NCI-H2081 treated with DMSO at 0.1 percent for 48 hours (cell line): ENCODE data around the gene IDH3A.

ENCODE experiments used
- DNase-seq: peaks from one replicate; lab custom pipeline; 2025; lab: John Stamatoyannopoulos, UW

The IDH3A gene

DNA sequence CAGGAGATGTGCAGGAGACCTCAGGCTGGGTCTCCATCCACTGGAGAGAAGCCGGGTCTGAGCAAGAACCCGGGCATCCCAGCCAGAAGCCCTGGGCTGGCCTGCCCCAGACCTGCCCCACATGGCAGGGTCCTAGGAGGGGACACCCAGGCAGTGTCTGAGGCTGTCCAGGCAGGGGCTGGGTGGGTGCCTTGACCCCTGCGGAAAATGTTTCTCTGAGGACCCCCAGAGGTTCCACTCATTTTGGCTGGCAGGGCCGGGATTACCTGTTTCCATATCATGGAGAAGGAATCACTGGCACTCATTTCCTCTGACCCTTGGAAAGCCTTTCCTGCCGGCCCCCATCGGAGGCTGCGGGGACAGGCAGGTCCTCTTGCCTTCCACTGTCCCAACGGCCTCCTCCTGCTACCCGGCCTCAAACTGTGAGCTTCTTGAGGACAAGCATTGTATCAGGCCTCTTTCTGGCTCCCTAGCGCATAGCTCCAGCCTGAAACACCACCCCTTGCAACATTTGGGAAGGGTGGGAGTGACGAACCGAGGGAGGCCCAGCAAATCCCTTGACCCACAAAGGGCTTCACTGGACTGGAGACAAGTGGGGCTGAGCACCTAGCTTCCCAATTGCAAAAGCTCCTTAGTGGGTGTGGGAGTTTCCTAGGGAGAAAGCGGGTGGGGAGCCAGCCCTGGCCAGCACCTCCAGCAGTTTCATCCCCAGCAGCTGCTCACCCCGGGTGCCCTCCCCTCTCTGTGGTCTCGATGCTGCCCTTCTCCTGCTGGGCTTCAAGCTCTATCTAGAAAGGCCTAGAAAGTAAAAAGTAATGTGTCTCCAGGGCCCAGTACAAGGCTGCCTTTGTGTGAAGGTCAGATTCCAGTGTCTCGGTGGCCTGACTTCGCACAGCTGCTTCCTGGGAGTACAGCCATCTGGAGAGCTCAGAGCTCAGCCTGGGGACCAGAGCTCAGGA, 55.5 kb downstream of the IDH3A start:
- no peak for DNase-seq

DNA sequence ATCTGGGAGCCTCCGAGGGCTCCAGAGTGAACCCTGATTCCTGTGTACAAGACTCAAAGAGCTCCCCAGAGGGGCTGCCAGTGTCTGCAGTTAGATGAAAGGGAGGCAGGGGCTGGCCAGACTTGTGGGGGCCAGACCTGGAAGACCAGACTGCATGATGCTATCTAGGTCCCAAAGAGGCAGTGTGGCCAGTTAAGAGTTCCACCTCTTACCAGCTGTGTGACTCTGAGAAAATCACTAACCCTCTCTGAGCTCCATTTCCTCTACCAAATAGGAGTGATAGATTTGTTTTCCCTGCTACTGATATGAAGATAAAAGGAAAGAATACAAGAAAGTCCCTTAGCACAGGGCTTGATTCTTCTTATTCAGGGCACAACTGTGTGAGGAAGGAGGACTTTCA, 56.2 kb downstream of the IDH3A start:
- DNase-seq: no peak

DNA sequence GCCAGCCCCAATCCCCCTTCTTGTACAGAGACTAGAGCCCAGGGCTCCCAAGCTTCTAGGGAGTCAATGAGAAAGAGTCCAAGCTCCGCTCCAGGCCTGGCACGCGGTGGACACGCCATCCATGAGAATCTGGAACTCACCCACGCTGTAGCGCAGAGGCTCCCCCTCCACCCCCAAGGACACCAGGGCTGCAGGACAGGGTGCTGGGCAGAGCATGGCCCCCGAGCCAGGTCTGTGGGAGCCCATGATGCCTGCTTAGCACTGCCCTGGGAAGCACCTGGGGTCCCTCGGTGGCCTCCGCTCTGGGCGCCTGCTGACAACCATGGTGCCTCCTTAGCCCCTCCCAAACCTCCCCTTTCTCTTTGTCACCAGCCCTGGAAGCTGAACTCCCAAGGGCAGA, 56.7 kb downstream of the IDH3A start:
- no peak for DNase-seq

DNA sequence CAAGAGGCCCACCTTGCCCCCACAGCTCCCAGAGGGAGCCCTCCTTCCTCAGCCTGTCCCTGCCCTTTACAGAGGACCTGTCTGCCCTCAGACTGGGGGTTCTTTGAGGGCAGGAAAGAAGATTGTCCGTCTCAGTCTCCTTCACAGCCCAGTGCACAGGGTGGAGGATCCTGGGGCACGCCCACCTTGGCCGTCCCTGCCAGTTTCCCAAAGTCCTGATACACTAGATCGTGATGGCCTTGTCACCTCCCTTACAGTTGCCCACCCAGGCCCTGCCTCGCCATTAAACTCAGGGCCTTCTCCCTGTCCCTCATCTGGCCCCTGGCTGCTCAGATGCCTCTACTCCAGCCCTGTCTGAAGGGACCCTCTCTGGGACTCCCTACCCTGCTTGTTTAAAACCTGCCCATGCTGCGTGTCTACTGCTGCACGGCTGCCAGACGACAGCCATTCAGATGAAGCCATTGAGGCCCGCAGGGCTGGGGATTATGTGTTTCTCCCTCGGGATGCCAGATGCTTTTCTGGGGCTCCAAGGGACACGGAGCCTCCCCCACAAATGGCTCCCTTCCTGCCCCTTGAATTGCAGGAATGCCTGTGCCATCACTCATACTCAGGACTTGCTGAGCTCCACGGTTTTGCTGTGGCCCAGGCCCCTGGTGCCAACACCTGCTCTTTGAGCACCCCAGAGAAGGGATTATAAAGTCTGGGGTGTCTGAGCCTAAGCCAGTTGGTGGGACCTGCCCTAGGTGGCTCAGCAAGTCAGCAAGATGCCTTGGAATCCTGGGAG, 57.4 kb downstream of the IDH3A start:
- no peak for DNase-seq

DNA sequence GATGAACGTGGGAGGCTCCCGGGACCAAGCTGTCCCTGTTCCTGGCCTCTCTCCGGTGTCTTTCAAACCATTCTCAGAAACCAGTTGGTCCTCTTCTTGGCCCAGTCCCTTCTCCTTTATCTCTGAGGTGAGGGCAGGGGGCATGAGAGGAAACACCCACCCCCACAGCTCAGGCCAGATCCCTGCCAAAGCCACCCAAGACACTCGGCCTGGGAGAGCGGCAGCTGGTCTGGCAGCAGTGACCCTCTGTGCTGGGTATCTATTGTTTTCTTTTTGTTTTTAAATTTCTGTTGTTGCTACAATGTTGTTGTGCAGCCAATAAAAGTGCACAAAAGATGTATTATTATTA, 57.9 kb downstream of the IDH3A start:
- no peak for DNase-seq

DNA sequence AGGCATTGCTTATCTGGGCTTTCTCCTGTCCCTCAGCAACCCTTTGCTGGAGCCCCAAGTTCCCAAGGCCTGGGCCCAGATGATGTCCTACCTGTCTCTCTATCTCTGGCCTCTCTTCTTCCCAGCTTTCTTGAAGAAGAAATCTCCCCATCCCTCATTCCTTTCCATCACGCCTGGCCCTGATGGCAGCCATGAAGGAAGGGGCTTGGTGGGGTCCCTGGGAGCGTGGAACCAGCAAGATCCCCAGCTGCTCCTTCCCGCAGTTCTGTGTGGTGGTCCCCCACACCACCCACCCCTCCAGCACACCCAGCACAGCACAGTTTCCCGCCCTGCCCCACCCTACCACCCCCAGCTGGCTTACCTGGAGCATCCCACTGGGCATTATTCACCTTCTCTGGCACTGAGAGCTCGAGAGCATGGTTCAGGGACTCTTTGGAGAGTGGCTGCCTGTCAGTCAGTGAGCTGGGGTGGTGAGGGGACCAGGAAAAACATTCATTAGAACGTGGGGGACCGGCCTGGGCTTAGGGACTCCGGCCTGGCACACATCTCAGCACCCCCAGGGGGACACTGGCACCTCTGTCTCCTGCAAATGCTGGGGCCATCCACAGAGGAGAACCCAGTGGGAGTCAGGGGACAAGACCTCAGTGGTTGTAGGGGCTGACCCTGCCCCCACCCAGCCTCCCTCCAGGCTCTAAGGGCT, 58.6 kb downstream of the IDH3A start:
- DNase-seq: no peak

DNA sequence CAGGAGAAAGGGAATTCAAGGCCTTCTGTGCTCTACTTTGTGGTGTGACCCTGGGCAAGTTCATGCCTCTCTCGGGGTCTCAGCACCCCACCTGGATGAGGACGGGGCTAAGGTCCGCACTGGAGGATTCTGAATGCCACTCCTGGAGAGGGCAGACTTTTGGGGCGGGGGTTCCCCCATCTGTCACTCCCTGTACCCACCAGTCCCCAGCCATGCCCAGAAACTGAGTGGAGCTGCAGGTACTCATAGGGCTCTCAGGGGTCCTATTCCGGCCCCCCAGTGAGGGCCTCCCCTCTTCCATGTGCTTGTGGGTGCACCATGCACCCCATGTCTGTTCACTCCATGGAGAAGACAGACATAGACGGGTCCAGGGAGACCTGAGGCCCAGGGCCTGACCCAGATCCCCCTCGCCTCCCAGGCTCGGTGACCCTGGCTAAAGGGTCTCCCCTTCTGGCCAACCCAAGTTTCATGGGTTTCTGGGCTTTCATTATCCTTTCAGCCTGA, 59.2 kb downstream of the IDH3A start:
- DNase-seq: no peak

DNA sequence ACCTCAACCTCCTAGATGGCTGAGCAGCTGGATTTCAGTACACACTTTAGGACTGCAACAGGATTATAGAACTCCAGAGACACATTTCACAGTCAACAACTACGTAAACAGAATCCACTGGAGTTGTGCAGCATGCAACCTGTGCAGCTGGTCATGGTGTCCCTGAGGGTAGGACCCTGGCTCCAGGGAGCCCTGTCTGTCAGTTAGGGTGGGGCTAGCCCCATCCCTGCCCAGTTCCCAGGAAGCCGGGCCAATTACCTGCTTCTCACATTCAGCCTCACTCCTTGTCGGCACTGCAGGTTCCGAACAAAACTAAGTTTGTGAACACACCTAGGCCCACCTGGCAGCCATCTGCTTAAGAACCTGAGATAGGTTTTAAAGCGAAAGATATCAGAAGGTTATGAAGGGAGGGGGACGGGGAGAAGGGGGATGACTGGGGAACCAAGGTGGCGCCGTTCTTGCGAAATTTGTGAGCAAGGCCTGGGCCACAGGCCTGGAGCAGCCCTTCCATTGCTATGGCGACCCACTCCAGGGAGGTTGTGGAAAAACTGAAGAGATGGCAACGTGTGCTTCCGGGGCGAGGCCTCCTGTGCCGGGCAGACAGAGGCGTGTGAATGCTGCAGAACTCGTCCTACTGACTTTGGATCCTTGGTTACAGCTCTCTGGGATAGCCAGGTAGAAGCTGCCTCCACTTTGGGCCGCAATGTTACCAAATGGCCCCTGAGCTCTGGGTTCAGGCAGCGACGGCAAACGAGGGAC, 59.9 kb downstream of the IDH3A start:
- DNase-seq: no peak

DNA sequence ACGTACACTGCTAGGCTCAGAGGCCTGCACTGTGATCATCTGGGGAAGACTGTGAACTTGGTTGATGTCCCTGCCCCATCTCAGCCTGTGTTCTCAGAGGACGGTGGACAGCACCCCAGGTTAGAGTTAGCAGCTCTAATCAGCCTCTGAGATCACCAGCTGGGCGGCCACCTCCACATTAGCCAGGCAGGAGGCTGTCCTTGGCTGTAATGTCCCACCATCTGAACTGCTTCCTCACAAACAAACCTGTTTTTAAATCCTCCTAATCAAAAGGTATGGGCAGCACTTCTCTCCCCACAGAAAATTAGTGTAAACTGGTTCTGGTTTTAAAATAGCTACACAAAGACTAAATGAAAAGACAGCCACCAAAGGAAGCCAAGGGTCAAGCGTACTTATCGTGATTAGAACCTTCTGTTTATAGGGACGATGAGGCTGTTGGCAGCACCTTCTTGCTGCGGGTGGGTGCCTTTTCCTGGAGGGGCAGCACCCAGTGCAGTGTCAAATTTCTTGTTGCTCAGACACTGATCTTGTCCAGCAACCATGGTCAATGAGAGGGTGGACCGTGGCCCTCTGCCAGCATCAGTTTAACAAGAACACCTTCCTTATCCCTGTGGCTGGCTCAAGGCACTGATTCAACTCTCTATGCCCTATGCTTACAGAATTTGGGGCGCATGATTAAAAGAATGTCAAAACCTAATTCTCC, 60.6 kb downstream of the IDH3A start:
- no peak for DNase-seq

DNA sequence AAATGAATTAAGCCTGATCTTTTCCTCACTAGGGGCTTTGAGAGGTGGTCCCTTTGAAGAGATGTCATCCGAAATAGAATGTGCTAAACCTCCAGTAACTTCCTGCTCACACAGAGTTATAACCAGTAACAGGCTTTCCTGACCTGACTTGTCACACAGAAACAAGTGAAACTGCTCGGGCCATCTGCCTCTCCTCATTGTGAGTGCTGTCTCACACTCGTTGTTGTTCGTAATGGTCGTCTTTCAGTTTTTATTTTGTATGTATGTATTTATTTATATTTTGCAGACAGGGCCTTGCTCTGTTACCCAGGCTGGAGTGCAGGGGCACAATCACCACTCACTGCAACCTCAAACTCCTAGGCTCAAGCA, 61.2 kb downstream of the IDH3A start:
- DNase-seq: no peak

DNA sequence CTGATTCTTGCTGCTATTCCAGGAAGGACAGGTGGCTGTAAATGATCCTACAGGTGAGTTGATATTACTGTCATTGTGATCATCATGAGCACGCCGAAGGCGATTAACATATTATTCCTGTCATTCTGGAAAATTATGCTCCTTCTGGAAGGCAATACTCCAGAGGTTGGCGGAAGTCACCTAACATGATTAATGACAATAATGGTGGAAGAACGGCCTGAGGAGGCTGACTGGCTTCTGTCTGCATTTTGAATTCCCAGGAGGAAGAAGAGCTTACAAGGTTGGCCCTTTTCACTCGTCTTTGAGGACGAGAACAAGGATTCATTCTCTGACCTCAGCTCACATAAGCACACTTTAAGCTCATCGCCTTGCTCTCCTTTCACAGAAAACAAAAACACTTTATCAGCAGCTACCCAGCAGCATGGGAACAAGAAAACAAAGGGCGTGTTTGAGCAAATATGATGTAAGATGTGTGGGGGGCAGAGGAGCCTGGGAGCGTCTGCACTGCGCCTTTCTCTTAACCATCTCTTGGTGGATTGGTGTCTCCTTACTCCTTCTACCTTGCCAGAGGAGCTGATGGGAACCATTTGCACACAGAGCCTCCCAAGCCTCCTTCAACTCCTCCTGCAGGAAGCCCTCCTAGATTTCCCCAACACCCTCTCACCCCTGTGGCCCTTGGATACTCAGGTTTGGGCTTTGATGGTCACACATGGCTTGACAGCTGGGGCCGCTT, 62.2 kb downstream of the IDH3A start:
- no peak for DNase-seq

DNA sequence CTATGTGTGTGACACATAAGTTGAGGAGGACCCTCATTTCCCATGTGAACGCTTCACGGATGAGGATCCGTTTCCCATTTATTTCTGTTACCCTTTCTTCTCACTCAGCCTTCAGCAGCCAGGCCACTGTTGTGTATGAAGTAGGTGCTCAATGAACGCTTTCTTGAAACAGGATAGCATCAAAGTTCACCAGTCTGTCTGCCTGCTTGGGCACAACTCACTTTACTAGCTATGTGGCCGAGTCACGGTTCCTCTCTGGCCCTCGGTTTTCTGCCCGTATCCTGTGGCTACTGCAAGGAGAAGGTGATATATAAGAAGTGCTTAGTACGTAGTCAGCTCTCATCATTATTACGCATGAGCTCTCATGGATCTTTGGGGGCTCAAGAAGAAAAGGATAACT, 62.8 kb downstream of the IDH3A start:
- DNase-seq: no peak

DNA sequence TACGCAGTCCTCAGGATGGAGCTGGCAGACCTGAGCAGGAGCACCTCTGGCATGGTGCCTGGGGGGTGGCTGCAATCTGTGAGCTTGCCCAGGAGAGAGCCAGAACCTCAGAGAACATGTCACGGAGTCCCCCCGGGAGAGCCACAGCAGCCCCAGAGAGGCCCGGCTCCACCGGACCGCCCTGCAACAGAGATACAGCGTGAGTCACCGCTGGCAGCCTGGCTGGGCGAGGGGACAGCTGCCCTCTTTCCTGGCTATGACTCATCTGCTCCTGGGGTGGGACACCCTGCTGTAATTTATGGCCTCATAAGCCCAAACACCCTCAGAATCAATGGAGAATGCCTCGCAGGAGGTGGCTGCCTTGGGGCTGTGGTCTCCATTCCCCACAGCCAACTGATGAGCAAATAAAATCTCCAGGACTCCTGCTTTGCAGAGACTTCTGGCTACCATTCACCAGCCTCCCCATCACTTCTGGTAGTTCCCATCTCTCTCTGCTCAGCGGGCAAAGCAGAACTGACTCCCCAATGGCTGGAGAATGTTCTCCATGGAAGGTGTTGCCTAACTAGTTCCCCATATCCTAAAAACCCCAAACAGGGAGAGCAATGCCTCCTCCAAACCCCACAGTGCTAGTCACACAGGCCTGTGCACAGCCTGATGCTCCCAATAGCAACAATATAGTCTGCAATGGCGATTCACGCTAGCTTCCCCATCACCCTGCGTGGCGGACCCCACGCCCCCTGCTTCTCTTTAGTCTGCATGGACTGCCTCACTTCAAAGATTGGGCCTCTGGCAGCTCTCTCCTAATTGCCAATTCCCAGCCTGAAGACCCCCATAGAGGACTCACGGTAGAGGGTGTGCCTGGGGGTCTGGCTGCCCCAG, 63.6 kb downstream of the IDH3A start:
- no peak for DNase-seq

DNA sequence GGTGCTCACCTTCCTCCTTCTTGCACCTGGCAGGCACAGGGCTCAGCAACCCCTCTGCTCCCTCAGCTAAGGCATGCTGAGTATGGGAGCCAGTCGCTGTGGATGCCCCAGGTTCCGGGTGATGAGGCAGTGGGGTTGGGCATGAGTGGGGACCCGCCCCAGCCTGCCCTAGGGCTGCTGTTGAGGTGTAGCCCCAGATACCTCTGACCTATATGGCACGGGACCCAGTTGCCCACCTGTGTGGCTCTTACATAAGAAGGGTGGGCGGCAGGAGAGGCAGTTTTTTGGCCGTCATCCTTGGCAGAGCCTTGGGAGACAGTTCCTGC, 64.2 kb downstream of the IDH3A start:
- DNase-seq: no peak

DNA sequence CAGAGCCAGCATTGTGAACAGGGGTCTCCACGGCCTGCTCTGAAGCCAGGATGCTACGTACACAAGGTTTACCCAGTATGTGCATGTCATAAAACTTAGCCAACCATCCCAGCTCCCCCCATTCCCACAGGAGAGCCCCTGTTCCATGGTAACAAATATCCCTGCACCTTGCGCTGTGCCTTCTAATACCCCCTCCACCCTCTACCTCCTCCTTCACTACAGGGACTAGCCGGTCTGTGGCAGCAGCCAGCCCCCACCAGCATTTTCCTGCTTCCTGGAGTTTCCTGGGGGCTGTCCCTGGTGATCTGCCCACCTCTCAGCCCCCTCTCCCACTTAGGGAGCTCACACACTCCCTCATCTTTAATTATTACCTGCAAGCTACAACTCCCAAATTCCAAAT, 64.8 kb downstream of the IDH3A start:
- DNase-seq: no peak

DNA sequence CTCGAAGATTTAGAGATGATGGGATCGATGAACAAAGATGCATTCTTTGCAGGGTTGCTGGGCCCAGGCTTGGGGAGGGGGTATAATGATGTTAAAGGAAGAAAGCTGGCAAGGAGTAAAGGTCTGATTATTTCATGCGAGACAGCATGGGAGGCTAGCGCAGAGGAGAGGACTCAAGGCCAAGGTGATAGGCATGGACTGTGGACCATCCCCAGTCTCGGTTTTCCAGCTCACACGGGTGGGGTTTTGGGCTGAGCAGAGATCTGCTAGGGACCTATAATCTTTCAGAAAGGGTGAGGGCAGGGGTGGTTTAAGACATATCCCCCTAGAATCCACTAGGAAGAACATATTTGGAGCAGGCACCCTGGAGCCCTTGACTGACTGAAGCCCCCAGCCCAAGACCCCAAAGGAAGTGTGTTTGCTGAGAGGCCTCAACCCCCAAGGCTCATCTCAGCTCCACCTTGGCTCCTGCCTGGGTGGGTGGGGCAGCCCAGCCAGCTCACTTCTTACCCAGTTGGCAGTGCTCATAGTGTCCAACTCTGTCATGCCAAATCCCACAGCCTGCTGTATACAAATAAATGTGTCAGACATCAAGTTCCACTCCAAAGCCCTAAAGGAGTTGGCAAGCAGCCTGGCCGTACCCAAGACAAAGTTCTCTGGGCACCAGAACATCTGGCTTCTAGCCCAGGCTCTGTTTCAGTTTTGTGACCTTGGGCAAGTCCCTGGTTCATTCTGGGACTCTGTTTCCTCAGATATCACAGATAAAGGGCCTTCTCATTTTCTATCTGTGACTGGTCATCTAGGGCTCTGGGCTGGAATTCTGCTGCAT, 67.3 kb downstream of the IDH3A start:
- no peak for DNase-seq

DNA sequence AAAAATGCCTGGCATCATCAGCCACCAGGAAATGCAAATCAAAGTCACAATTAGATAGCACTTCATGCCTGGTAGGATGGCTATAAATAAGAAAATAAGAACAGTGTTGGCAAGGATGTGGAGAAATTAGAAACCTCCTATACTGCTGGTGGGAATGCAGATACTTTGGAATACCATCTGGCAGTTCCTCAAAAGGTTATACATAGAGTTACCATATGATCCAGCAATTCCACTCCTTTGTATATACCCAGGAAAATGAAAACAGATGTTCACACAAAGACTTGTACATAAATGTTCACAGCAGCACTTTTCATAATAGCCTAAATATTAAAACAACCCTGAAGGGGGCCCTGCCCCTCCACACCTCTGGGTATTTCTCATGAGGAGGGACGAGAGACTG, 71.6 kb downstream of the IDH3A start:
- no peak for DNase-seq
